NCI-H146 treated with DMSO at 0.1 percent for 48 hours (cell line): Measurements from ENCODE around the gene ALG2.

Experiments
- DNase-seq: peaks from one replicate; lab custom pipeline; 2025; ENCODE audit not compliant: unreplicated experiment; lab: John Stamatoyannopoulos, UW

ALG2 gene, protein sequence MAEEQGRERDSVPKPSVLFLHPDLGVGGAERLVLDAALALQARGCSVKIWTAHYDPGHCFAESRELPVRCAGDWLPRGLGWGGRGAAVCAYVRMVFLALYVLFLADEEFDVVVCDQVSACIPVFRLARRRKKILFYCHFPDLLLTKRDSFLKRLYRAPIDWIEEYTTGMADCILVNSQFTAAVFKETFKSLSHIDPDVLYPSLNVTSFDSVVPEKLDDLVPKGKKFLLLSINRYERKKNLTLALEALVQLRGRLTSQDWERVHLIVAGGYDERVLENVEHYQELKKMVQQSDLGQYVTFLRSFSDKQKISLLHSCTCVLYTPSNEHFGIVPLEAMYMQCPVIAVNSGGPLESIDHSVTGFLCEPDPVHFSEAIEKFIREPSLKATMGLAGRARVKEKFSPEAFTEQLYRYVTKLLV

DNA sequence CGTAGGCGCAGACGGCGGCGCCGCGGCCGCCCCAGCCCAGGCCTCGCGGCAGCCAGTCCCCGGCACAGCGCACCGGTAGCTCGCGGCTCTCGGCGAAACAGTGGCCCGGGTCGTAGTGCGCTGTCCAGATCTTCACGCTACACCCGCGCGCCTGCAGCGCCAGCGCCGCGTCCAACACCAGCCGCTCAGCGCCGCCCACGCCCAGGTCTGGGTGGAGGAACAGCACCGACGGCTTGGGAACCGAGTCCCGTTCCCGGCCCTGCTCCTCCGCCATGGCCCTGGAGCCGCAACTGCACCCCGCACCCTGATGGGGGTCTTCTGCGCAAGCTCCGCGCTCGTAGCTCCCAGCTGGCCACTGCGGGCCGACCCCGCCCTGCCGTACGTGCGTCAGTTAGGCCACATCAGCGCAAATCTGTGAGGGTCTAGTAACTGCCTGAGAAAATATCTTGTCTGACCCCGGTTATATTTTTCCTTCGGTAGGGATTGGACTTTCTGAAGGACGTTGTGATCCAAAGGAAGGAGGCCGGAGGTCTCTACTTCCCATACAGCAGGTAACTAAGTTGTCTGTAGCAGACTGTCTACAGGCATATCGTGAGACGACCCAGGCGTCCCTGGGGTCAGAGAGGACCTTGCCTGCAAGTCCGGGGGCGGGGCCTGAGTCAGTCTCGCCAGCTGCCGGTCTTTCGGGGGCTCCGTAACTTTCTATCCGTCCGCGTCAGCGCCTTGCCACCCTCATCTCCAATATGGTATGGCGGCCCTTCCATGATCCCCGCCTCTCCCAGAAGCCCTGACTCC is at the start of gene ALG2, which contains the start of gene SEC61B:
TSS of gene ALG2 (minus strand) at position 322 of the 795 bp plus-strand sequence. CDS start at position 274, 48 bp downstream.
TSS of gene SEC61B (plus strand) at position 662 of the 795 bp plus-strand sequence. CDS start at position 744, 82 bp downstream.
- peak; percentile 76 for DNase-seq

DNA sequence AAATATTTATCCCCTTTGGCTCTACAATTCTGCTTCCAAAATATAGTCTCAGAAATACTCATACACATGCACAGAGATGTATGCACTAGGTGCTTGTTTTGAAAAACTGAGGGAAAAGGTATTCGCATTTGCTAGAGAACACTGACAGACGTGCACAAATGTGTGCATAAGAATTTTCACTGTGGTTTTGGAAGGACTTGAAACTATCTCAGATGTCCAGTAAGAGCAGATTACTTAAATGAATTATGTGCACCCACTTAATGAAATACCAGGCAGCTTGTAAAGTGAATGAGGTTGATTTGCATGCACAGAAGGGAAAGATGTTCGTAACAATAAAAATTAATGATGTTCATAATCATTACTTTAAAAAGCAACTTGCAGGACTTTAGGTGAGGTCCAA is 48.7 kb upstream of the ALG2 start:
- DNase-seq: no peak

GRCh38 chr9:99269416-99269815 is 47.7 kb upstream of the ALG2 start:
- DNase-seq: no peak

GRCh38 chr9:99266255-99267023 is 44.7 kb upstream of the ALG2 start:
- DNase-seq: no peak

GRCh38 chr9:99265691-99266090 is 43.9 kb upstream of the ALG2 start:
- DNase-seq: no peak

GRCh38 chr9:99264070-99264680 is 42.4 kb upstream of the ALG2 start:
- DNase-seq: no peak

DNA sequence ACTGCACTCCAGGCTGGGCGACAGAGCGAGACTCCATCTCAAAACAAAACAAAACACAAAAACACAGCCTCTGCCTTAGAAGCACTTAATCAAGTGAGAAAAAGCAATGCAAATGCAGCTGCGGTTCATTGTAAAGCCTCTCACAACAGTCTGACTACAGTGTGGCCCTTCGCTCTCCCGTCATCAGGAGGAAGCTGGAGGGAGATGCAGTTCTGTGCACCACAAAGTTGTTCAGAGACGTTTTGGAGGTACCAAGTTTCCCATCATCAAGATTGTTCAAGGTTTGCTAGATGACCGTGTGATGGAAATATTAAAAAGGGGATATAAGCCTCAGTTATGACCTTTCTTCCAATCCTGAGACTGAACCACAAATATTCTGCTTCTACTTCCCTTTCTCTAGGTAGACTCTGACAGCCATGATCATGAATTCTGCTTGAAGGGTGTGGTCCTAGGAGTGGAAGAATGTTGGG is 41.2 kb upstream of the ALG2 start:
- DNase-seq: no peak

DNA sequence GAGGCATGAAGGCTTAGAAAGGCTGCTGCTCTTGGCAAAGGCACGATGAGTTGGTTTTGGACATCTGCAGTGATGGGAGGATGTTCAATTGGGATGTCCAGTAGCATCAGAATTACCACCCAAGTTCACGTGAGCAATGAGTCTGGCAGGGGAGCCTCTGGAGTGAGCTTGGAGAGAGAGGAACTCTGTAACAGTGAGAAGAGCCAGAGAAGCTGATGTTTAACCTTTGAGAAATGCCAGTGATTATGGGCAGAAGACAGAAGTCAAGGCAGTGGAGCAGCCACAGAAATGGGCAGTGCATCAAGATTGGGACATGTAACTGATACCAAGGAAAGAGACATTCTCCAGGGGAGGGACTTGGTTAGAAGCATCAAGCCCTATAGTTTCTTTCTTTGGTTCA is 40.2 kb upstream of the ALG2 start:
- no peak for DNase-seq

- no peak for DNase-seq
Measured at GRCh38 chr9:99259231-99259918, 37.6 kb upstream of the ALG2 start.

DNA sequence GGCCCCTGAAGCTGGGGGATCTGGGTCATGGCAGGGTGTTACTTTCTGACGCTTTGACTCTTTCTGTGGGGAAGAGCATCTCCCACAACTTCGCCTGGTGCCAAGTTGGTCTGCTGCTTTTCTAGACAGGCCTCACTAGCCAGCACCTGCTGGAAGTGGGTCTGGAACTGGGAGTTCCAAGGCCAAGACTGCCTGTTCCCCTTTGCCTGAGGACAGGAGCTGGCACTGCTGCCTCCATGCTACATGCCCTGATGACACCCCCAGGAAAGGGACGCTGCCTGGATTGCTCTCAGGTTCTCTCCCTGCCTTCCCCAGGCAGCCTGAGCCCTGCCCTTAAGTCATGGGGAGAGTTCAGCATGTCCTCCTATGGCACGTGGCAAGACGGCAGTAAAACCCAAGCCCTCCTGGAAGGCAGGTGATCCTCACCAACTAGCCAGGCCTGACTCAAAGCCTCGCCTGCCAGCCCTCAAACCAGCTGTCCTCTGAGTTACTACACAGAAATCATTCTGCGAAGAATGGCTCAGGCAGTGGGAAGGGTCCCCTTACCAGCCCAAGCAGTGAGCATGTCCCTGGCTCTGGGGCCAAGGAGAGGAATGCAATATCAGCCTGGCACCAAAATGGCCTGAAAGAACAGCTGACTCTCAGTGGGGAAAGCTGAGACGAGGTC is 36.1 kb upstream of the ALG2 start:
- DNase-seq: no peak

- no peak for DNase-seq
Measured at GRCh38 chr9:99255651-99256050, 33.9 kb upstream of the ALG2 start.

DNA sequence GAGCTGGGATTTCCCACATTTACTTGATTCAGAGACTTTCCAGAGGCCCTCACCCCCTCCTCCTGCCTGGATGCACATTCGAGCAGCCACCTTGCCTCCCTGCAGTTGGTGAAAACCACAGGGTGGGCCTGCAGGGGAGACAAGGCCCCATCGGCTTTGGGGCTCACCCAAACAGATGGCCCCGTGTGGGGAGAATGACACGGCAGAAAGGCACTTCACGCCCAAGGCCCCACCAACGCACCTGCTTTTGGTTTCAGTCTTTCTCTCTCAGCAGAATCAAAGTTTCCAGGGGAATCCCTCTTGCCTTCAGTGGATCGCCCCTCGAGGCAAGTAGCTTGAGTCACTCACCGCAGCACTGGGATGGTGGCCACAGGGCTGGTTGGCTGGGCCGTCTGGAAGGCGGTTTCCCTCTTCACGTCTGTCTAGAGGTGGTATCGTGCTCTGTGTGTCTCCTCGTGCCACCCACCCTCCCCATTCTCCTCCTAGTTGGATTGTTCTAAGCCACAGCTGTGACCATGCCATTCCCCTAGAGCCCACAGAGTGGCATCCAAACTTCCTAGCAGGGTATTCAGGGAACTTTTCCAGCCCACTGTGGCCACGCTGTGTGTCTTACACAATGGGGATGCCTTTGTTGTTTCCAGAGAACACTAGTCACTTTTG is 32.2 kb upstream of the ALG2 start:
- no peak for DNase-seq

DNA sequence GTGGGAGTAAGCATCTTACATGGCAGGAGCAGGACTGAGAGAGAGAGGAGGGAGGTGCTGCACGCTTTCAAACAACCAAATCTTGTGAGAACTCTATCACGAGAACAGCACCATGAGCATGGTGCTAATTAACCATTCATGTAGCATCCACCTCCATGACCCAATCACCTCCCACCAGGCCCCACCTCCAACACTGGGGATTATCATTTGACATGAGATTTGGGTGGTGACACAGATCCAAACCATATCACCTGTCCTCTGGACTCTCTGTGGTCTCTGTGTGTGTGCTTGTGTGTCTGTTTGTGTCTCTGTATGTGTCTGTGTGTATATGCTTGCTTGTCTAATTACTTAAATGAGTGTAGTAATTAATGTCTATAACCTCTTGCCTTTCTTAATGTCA is 31.4 kb upstream of the ALG2 start:
- no peak for DNase-seq

- DNase-seq: no peak
Measured at GRCh38 chr9:99251157-99251556, 29.4 kb upstream of the ALG2 start.

- DNase-seq: no peak
Measured at GRCh38 chr9:99249619-99250018, 27.9 kb upstream of the ALG2 start.

GRCh38 chr9:99244344-99245260 is 22.9 kb upstream of the ALG2 start:
- no peak for DNase-seq

- DNase-seq: no peak
Measured at GRCh38 chr9:99241106-99241505, 19.4 kb upstream of the ALG2 start.
